Cerebellar nuclear complex (tissue), 1 donor: ENCODE results near the gene CDH22.
A peak's percentile ranks its signal among the peaks of the same experiment; 100 is the strongest.

Source experiments
- DNase-seq, 2 experiments: peaks; one replicate each; lab custom pipeline; 2025; lab: John Stamatoyannopoulos, UW

The CDH22 gene

GRCh38 chr20:46240065-46240464 lies 68.2 kb downstream of the CDH22 start:
- no peak for DNase-seq

GRCh38 chr20:46237736-46238135 lies 70.6 kb downstream of the CDH22 start:
- DNase-seq: no peak

- DNase-seq: no peak
These were observed 71.1 kb downstream of the CDH22 start for GRCh38 chr20:46237227-46237626.

GRCh38 chr20:46235077-46235476 lies 73.2 kb downstream of the CDH22 start:
- DNase-seq: no peak

GRCh38 chr20:46233701-46234100 lies 74.6 kb downstream of the CDH22 start:
- DNase-seq: no peak

DNA sequence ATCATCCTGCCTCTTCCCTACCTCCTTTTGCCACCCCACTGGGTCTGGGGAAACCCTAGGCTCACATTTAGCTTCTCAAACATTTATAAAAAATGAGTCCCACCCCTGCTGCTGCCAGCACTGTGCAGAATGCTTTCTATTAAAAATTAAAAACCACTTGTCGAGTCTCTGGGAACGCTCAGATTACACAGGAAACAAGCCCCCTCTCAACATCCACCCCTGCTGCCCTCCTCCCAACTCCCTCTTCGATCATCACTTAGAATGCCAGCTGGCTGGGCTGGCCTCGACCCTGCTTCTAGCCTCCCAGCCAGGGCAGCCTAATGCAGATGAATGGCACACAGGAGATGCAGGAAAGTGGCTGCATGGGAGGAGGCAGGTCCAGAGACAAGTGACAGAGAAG lies 75.8 kb downstream of the CDH22 start:
- no peak for DNase-seq

DNA sequence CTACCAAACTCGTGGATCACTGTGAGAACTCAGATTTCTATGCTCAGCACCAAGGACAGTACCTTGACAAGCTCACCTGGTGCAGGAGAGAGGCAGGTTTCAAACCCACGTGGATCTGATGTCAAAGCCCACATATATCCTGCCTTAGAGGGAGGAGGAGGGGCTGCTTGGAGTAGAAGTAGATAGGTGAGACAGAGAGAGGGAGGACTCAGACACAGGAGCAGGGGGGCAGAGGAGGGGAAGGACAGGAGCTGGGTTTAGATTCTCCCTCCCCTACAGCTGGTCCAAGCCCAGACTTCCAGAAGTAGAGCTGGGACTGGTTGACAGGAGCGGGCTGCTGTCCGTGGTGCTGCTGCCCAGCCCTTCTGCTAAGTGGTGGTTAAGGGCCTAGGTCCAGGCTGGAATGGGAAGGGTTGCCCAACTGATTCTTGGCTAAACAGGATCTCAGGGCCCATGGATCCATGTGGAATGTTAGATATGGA lies 77.5 kb downstream of the CDH22 start:
- no peak for DNase-seq

- no peak for DNase-seq
These were observed 78.2 kb downstream of the CDH22 start for GRCh38 chr20:46230106-46230491.

DNA sequence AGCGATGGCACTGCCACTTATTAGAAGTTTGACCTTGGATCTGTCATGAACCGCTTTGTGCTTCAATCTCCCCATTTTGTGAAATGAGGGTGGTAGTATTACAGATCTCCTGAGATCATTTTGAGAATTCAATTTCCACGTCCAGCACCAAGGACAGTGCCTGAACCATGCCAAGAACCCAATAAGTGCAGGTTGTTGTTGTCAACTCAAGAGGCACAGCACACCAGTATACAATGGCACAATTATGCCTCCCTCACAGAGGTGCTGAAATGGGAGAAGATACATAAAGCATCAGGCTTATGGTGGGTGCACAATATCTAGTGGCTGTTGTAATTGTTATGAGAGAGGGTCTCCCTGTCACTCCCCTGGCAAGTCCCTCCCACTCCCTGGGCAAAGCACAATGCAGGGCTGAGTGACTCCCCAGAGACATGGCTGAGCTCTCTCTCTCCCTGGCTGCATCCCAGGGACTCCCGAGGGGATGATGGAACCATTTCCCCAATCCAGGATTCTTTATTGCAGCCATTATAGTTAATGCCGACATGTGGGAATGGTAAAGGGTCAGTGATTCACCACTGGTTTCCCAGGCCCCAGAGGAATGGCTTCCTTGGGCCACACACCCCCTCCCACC lies 78.7 kb downstream of the CDH22 start:
- DNase-seq: no peak

- no peak for DNase-seq
These were observed 79.6 kb downstream of the CDH22 start for GRCh38 chr20:46228670-46229069.

DNA sequence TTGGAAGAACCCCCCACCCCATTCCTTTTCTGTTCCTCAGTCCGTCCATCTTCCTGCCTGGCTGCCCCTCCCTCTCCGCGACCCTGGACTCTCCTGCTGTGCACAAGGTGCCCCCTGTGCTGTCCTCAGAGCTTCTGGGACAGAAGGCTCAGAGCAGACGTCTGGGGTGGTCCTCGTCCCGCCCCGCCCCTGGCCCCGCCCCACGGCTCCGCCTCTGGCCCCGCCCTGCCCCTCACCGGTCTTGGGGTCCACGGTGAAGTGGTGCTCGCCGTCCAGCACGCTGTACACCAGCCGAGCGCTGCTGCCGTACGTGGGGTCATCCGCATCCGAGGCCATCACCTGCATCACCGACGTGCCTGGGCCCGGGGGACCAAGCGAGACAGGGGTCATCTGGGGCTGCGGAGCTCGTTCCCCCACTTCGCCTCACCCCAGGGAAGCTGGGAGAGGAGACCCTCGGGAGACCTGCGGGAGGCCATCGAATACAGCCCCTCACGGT lies 81.0 kb downstream of the CDH22 start:
- DNase-seq: no peak

DNA sequence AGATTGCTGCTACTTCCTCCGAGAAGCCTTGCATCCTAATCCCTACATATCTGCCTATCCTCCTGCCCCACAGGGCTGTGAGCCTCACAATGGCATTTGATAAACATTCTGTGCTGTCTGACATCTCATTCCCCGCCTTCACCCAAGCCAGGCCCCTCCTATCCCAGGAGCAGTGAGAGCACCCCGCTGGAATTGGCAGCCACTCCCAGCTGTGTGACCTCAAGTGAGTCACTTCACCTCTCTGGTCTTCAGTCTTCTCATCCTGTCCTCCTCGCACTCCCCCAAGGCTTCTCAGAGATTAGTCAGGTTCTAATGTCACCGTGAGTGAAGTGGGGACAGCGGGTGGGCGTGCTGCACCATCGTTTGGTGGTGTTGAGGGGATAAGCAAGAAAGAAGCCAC lies 81.7 kb downstream of the CDH22 start:
- no peak for DNase-seq

DNA sequence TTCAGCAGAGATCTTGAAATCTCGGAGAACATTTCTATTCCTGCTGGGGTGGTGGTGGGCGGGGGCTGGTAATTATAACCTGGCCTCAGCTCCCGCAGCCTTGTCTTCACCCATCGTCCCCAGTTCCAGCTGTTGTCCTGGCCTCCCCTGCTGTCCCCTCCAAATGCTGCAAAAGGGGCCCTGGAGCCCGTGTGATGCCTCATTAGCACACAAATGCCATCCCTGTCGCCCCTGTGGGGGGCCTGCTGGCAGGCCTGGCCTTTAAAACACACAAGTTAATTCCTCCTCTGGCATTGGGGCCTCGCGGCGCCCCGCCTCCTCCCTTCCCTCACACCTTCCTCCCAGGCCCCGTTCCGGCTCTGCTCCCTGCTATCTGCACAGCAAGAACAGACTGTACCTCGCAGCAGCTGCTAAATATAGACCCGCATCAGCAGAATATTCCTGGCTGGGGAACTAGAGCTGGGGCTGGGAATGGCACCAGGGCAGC lies 85.7 kb downstream of the CDH22 start:
- DNase-seq: peak; percentile 55 to 94

DNA sequence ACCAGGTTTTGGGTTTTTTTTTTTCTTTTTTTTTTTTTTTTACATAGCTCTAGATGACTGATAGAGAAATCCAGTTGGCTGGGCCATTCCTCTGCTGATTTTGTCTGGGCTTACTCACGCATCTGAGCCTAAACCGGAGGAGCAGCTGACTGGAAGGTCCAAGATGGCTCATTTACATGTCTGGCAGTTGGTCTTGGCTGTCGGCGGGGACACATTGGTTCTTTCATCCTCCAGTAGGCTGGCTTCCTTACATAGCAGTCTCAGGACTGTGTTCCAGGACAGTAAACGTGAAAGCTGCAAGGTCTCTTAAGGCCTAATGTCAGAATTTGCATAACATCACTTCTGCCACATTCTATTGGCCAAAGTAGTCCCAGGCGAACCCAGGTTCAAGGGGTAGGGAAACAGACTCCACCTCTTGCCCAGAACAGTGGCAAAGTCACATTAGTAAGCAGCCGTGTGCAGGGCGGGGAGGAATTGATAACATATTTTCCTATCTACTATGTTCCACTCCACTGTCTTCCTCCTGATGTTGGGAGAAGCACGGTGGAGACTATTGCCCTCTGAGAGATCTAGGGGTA lies 87.0 kb downstream of the CDH22 start:
- peak; percentile 39 to 49 for DNase-seq

DNA sequence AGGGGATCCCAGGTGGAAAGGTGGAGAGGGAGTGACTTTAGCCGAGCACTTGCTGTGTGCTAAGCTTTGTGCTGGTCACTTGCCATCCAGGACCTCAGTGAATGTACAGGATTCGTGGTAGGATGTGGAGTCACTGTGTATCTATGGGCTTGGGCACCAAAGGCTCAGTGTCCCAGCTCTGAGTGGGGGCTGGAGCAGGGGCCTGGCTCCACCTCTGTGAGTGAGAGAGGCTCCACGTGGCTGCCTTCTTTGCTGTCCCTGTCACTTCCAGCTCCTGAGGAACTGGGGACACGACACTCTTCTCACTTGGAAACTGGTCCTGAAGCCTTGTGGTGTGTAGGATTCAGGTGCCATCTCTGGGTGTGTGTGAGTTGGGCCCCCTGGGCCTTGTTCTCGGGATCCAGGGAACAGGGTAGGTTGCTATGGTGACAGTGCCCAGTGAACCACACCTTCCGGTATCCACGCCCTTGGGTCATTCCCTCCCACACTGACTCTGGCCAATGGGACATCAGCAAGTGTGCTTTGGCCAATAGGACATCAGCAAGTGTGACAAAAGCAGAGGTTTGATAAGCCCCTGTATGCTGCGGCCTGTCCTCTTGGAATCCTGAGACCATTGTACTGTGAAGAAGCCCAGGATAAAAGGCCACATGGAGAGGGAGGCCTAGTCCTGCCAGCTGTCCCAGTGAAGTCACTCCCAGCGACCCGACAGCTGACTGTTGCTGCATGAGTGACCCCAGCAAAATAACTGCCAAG lies 87.7 kb downstream of the CDH22 start:
- DNase-seq: peak in 1 of 2 experiments; percentile 26

- DNase-seq: no peak
These were observed 88.4 kb downstream of the CDH22 start for GRCh38 chr20:46219920-46220319.

DNA sequence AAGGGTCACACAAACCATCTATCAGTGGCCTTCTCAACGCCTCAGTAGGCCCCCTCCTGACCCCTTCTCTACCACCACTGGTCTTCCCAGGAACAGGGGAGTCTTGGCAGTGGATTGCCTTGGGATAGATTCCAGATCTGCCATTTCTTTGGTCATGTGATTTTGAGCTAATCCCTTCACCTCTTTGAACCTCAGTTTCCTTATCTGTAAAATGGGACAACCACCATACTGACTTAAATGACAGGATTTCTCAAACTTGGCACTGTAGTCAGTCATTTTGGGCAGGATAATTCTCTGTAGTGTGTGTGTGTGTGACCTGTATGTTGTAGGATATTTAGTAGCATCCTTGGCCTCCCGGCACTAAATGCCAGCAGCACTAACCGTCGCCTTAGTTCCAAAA lies 89.1 kb downstream of the CDH22 start:
- no peak for DNase-seq

DNA sequence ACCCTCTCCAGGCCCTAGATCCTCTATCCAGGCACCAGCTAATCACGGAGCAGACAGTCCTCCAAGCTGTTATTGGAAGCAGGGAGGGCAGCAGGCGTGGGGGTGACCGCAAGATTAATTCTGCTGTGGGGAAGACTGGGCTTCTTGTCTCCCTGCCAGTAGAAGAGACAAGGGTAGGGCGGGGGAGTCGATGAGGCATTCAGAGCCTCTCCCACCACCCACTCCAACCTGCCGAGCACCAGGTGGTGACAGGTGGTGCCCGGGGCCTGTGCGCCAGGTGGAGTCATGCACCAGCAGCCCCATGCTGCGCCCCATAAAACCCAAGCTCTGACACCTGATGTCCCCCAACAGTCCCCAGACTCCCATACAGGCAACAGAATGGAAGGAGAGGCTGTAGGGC lies 89.6 kb downstream of the CDH22 start:
- no peak for DNase-seq

DNA sequence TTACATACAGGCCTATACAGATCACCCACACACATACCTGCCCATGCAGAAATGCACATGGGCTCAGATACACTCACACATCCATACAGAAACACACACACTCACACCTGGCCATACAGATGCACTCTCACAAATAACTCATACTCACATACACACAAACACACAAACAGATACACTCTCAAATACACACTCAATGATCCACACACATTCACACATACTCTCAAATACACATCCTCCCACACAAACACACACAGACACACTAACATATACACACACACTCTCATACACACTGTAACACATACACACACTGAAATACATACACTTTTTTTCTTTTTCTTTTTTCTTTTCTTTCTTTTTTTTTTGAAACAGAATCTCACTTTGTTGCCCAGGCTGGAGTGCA lies 90.7 kb downstream of the CDH22 start:
- no peak for DNase-seq

DNA sequence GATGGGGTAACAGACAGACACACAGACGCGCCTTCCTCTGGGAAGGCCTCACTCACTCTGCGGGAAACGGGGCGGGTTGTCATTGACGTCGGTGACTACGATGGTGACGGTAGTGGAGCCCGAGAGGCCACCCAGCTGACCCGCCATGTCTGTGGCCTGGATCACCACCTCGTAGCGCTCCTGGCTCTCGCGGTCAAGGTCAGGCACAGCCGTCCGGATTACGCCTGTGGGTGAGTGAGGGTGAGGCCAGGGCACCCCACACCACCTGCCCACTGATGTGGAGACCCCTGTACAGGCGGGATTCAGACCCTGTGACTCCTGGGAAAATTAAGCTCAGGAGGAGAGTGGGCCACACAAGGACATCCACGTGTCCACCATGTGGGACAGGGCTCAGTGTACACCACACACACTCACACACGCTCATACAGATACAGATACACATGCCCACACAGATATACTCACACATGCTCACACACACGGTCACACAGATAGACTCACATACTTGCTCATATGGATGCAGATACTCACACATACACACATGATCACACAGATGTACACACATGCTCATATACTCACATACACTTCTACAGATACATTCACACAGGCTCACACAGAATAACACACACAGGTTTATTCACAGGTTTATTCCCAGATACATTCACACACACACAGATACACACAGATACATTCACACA lies 91.4 kb downstream of the CDH22 start:
- DNase-seq: no peak

DNA sequence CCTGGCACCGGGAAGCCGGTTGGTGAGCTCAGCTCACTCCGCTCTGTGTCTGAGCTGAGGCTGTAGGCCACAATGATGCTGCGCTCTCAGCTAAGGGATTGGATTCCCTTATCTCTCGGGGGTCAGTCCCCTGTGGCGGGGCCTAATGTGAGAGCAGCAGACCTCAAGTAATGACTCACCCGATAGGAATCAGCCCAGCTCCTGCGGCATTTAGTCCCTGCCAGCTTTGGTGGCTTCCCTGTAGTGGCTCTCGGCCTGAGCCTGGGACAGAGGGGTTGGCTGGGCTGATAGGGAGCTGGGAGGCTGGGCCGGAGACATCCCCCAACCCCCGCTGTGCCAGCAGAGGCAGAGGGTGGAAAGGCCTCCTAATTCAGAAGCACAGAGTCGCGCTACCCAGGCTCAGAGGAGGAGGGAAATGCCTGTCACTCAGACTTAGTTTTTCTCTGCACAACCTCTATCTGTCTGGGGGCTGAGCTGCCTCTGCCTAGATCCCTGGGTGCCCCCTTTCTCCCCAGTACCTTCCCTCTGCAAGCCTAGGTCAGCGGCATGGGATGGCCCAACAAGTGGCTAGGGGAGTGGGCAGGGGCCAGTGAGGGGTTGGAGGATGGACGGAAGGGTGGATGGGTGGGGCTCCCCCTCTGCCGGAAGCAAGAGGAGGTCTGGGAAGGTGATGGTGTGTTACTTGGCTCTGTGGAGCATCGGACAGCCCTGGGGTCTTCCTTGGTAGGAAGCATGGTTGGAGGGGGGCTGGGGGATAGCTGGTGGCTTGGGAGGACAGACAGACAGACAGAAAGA lies 92.2 kb downstream of the CDH22 start:
- no peak for DNase-seq
